ENCODE measurements around the gene ETS1. TPM values are rescaled to one million over a fixed set of nuclear protein-coding genes. Genes with fewer than 3 reads are reported as not detected.
A peak's percentile ranks its signal among the peaks of the same experiment; 100 is the strongest.
"Not testable (repeated sequence)": the region's sequence is repeated elsewhere in the genome, so short reads cannot be mapped to it uniquely, and the experiment has no call there.

The ETS1 gene
- total RNA-seq, 2 donors from 2014 or later = 33.6 to 116 TPM

GRCh38 chr11:128448200-128448886 lies 139.0 kb downstream of the ETS1 start:
- H3K4me3 ChIP-seq = no peak overlapping the region
- DNase-seq (ENCODE audit: low spot score) (no peak), ATAC-seq (ENCODE audit: insufficient number of reproducible peaks, low FRiP score, low read depth) (no peak)
- H3K27me3 ChIP-seq (replicated peaks; ENCODE audit: insufficient read depth) = no peaks in the 10 kb centered on the region
- no peaks in the 10 kb centered on the region for H3K36me3 ChIP-seq
- no peaks in the 10 kb centered on the region for H3K9me3 ChIP-seq
- peaks cover 13 to 33% of the 10 kb centered on the region in 2 donors for H3K4me1 ChIP-seq (ENCODE audit: control insufficient read depth in 1 of 2, low read depth in 2 of 2)
- H3K27ac ChIP-seq = peak overlapping the region in 1 of 2 donors; percentile 58
- TF ChIP-seq CTCF (IDR thresholded peaks at IDR 0.05) = no peak

GRCh38 chr11:128447233-128447632 lies 140.1 kb downstream of the ETS1 start:
- H3K4me1 ChIP-seq (ENCODE audit: control insufficient read depth in 1 of 2, low read depth in 2 of 2) = peaks cover 2 to 22% of the 10 kb centered on the region in 2 donors
- peak overlapping the region; percentile 55 to 70 for H3K27ac ChIP-seq
- H3K36me3 ChIP-seq = no peaks in the 10 kb centered on the region
- peak; percentile 60 for ATAC-seq (ENCODE audit: insufficient number of reproducible peaks, low FRiP score, low read depth)
- H3K27me3 ChIP-seq (replicated peaks; ENCODE audit: insufficient read depth) = no peaks in the 10 kb centered on the region
- no peaks in the 10 kb centered on the region for H3K9me3 ChIP-seq
- no peak for TF ChIP-seq CTCF (IDR thresholded peaks at IDR 0.05)
- no peak for DNase-seq (ENCODE audit: low spot score)
- no peak overlapping the region for H3K4me3 ChIP-seq

GRCh38 chr11:128445921-128446320 lies 141.4 kb downstream of the ETS1 start:
- H3K9me3 ChIP-seq; H3K4me3 ChIP-seq; H3K36me3 ChIP-seq; DNase-seq (ENCODE audit: low spot score); H3K27me3 ChIP-seq (replicated peaks; ENCODE audit: insufficient read depth); H3K27ac ChIP-seq; ATAC-seq (ENCODE audit: insufficient number of reproducible peaks, low FRiP score, low read depth): not testable (repeated sequence)
- peaks cover 0 to 12% of the 10 kb centered on the region in 2 donors for H3K4me1 ChIP-seq (ENCODE audit: control insufficient read depth in 1 of 2, low read depth in 2 of 2)

GRCh38 chr11:128437136-128437535 lies 150.2 kb downstream of the ETS1 start:
- Histone ChIP-seq H3K4me3 (peak overlapping the region; percentile 9), H3K27me3 (replicated peaks; ENCODE audit: insufficient read depth) (no peaks in the 10 kb centered on the region), H3K4me1 (ENCODE audit: control insufficient read depth in 1 of 2, low read depth in 2 of 2) (peaks cover 4 to 9% of the 10 kb centered on the region in 2 donors), H3K27ac (peak overlapping the region; percentile 58 to 66), H3K9me3 (no peaks in the 10 kb centered on the region), H3K36me3 (no peaks in the 10 kb centered on the region)
- no peak for TF ChIP-seq CTCF (IDR thresholded peaks at IDR 0.05)
- ATAC-seq (ENCODE audit: insufficient number of reproducible peaks, low FRiP score, low read depth) (peak; percentile 69), DNase-seq (ENCODE audit: low spot score) (no peak)

- Histone ChIP-seq H3K27ac (no peak overlapping the region), H3K9me3 (no peaks in the 10 kb centered on the region), H3K4me1 (ENCODE audit: control insufficient read depth in 1 of 2, low read depth in 2 of 2) (peaks cover 4 to 9% of the 10 kb centered on the region in 2 donors), H3K36me3 (no peaks in the 10 kb centered on the region), H3K27me3 (replicated peaks; ENCODE audit: insufficient read depth) (no peaks in the 10 kb centered on the region), H3K4me3 (no peak overlapping the region)
- no peak for TF ChIP-seq CTCF (IDR thresholded peaks at IDR 0.05)
- DNase-seq (ENCODE audit: low spot score) (no peak), ATAC-seq (ENCODE audit: insufficient number of reproducible peaks, low FRiP score, low read depth) (no peak)
Measured at GRCh38 chr11:128434818-128435217, 152.5 kb downstream of the ETS1 start.

- no peaks in the 10 kb centered on the region for H3K9me3 ChIP-seq
- no peaks in the 10 kb centered on the region for H3K27me3 ChIP-seq (replicated peaks; ENCODE audit: insufficient read depth)
- H3K4me1 ChIP-seq (ENCODE audit: control insufficient read depth in 1 of 2, low read depth in 2 of 2) = peaks cover 4 to 9% of the 10 kb centered on the region in 2 donors
- DNase-seq (ENCODE audit: low spot score) (no peak), ATAC-seq (ENCODE audit: insufficient number of reproducible peaks, low FRiP score, low read depth) (no peak)
- no peak overlapping the region for H3K27ac ChIP-seq
- no peak for TF ChIP-seq CTCF (IDR thresholded peaks at IDR 0.05)
- H3K4me3 ChIP-seq = no peak overlapping the region
- H3K36me3 ChIP-seq = no peaks in the 10 kb centered on the region
Measured at GRCh38 chr11:128434411-128434810, 152.9 kb downstream of the ETS1 start.
